Measurements from ENCODE around the gene MBOAT1. TPM values are rescaled to one million over a fixed set of nuclear protein-coding genes. Genes with fewer than 3 reads are reported as not detected.

MBOAT1 gene
- total and polyA plus RNA-seq, 12 donors, result 1.5 to 7.9 (median 3.8) TPM

DNA sequence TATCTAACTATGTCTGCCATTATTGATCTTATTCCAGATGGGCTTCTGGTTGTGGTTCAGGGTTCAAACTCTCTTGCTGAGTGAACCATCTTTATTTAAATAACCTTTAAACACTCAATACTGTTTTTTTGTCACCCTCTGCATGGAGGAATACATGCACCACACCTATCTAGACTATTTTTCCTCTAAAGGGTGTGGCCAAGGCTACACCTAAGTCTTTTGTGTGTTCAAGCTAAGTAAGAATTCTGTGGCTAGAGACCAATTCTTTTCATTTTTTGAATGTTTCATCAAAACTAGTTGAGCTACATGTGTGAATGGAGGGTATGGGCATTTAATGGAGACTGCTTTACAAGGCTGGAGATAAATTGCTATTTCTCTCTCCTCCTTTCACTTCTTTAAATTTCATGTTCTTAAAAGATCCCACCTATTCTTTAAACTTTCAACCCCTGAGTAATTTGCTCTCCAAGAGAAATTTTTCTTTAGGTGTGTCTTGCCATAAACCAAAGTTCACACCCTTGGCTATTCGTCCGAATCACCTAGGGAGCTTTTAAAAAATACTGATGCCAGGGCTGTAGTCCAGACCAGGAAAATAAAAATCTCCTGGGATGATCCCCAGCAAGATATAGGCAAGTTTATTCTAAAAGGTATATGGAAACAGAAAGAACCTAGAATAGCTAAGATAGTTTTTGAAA, 24.8 kb upstream of the MBOAT1 start:
- no peaks in the 10 kb centered on the region for H3K36me3 ChIP-seq
- H3K27me3 ChIP-seq, result no peaks in the 10 kb centered on the region
- no peak overlapping the region for H3K4me3 ChIP-seq
- no peak for ATAC-seq
- no peak for DNase-seq
- TF ChIP-seq, protein P1, sequence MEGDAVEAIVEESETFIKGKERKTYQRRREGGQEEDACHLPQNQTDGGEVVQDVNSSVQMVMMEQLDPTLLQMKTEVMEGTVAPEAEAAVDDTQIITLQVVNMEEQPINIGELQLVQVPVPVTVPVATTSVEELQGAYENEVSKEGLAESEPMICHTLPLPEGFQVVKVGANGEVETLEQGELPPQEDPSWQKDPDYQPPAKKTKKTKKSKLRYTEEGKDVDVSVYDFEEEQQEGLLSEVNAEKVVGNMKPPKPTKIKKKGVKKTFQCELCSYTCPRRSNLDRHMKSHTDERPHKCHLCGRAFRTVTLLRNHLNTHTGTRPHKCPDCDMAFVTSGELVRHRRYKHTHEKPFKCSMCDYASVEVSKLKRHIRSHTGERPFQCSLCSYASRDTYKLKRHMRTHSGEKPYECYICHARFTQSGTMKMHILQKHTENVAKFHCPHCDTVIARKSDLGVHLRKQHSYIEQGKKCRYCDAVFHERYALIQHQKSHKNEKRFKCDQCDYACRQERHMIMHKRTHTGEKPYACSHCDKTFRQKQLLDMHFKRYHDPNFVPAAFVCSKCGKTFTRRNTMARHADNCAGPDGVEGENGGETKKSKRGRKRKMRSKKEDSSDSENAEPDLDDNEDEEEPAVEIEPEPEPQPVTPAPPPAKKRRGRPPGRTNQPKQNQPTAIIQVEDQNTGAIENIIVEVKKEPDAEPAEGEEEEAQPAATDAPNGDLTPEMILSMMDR (IDR thresholded peaks at IDR 0.05), result no peak
- intact Hi-C loops (cut with DNase I), result no loop called here
- H3K9me3 ChIP-seq, result no peaks in the 10 kb centered on the region
- H3K4me1 ChIP-seq, result no peaks in the 10 kb centered on the region
- 79 to 87% methylated on average over 2 of the region's 2 CpGs for WGBS, 2 donors
- H3K27ac ChIP-seq, result no peak overlapping the region

DNA sequence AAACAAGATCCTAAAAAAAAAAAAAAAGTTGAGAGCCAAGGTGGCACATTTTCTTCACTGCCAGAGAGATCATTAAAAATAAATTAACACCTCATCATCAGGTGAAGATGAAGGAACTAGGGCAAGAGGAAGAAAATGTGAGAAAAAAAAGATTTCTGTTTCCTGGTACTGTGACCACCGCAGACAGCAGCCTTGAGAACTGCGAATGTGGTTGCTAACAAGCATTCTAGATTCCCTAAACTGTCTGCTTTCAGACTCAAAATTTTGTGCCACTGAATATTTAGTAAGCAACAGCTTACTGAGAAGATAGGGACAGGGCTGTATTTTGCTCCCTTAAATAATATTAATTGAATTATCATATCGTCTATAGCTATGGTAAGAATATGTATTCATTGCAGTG, 24.1 kb upstream of the MBOAT1 start:
- Histone ChIP-seq H3K27ac (no peak overlapping the region), H3K9me3 (no peaks in the 10 kb centered on the region), H3K4me1 (no peaks in the 10 kb centered on the region), H3K27me3 (no peaks in the 10 kb centered on the region), H3K36me3 (no peaks in the 10 kb centered on the region), H3K4me3 (no peak overlapping the region)
- DNase-seq, result no peak
- intact Hi-C loops (cut with DNase I), result no loop called here
- ATAC-seq, result no peak
- WGBS, 2 donors, result 85 to 87% methylated on average over 3 of the region's 3 CpGs
- TF ChIP-seq, protein P1 (IDR thresholded peaks at IDR 0.05), result no peak

DNA sequence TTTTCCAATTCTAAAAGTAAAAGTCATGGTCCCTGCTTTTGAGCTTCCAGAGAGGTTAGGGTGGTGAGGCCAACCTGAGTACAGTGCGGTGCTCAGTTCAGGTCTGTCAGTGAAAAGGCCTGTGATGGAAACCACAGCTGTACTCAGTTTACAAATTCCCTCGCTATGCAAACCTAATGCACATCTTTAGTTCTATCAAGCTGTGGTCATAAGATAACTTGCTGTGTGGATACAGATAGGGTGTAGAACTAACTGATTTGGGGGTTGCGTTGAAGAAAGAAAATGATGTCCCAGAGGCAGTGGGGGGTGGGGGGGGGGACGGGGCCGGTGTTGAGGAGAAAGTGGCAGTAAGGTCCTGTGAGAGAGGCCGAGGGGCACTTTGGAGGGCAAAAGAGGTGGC, 22.8 kb upstream of the MBOAT1 start:
- no peak for DNase-seq
- intact Hi-C loops (cut with DNase I), result no loop called here
- H3K36me3 ChIP-seq, result no peaks in the 10 kb centered on the region
- no peaks in the 10 kb centered on the region for H3K27me3 ChIP-seq
- 91% methylated on average over 6 of the region's 6 CpGs for WGBS, 2 donors
- no peaks in the 10 kb centered on the region for H3K4me1 ChIP-seq
- H3K27ac ChIP-seq, result no peak overlapping the region
- H3K9me3 ChIP-seq, result no peaks in the 10 kb centered on the region
- no peak overlapping the region for H3K4me3 ChIP-seq
- TF ChIP-seq, protein P1 (IDR thresholded peaks at IDR 0.05), result no peak
- no peak for ATAC-seq

DNA sequence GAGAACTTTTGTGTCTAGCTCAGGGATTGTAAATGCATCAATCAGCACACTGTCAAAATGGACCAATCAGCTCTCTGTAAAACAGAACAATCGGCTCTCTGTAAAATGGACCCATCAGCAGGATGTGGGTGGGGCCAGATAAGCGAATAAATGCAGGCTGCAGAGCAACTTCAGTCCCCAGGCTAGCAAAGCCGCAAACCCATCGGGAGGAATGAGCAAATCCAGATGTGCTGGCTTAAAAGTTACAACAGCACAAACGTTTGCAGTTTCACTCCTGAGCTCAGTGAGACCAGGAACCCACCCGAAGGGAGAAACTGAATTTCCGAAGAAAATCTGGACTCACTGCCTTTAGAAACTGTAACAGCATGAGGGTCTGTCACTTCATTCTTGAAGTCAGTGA, 21.9 kb upstream of the MBOAT1 start:
- no peak overlapping the region for H3K4me3 ChIP-seq
- 70 to 73% methylated on average over 7 of the region's 7 CpGs for WGBS, 2 donors
- peak in 1 of 8 donors; percentile 34 for ATAC-seq
- no peaks in the 10 kb centered on the region for H3K9me3 ChIP-seq
- no peak overlapping the region for H3K27ac ChIP-seq
- H3K27me3 ChIP-seq, result no peaks in the 10 kb centered on the region
- H3K36me3 ChIP-seq, result no peaks in the 10 kb centered on the region
- TF ChIP-seq, protein P1 (IDR thresholded peaks at IDR 0.05), result no peak
- no peaks in the 10 kb centered on the region for H3K4me1 ChIP-seq
- DNase-seq, result no peak
- intact Hi-C loops (cut with DNase I), result no loop called here

All from heart right ventricle (tissue), 16 donors.